ENCODE data around the gene TRIP11.

- no peak for TF ChIP-seq CTCF (IDR thresholded peaks at IDR 0.05)
- TF ChIP-seq SIN3A (IDR thresholded peaks at IDR 0.05; ENCODE audit: borderline replicate concordance, insufficient read depth, low read depth, low read length) = no peak
Observed at GRCh38 chr14:91957876-91958313, 82.0 kb downstream of the TRIP11 start.

Data from Panc1 (cell line).